HG03442 (cell line): ENCODE data around the gene EDC3.
"Not testable (repeated sequence)": the region's sequence is repeated elsewhere in the genome, so short reads cannot be mapped to it uniquely, and the experiment has no call there.

Experiments used
- ATAC-seq: cut with Tn5 transposase; IDR thresholded peaks from one replicate; pipeline ENCODE4 v1.9.1; 2021; ENCODE audit warnings: mild to moderate bottlenecking, moderate library complexity; ENCODE audit not compliant: unreplicated experiment

Gene EDC3

GRCh38 chr15:74695597-74696397 lies at the start of gene EDC3:
EDC3 (minus strand) TSS chr15:74696024; CDS start chr15:74675124, 20,900 bp downstream.
- ATAC-seq, result peak; percentile 81

DNA sequence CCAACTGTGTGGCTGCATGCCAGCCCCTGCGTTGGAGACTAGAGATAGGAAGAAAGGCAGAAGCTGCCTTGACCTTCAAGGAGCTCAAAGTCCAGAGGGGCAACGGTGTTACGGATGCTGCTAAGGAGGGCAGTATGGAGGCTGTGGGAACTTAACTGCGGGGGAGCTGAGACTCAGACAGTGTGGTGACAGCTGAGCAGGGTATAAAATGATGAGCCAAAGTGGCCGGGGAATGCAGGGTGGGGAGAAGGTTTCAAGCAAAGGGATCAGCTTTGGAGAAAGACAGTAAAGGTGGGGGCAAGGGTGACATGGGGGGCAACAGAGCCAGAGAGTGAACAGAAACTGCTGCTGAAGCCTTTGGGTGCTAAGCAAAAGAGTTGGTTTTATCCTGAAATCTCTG lies 46.6 kb upstream of the EDC3 start:
- no peak for ATAC-seq

- ATAC-seq, result not testable (repeated sequence)
Observed at GRCh38 chr15:74738239-74738638, 42.4 kb upstream of the EDC3 start.

- no peak for ATAC-seq
Observed at GRCh38 chr15:74735305-74735704, 39.5 kb upstream of the EDC3 start.

DNA sequence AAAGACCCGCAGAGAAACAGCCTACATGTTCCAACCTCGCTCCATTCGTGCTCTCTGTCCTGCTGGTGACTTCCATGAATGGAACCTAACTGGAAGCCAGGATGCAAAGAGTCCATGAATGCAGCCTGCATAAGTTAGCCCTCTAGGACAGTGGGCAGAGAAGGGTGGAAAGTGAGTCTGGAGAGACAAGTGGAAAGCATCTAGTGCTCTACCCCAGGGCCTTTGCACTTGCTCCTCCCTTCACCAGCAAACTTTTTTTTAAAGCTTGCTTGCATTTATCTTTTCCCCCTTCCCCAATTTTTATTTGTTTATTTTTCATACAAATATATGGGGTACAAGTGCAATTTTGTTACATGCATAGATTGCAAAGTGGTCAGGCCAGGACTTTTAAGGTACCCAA lies 37.4 kb upstream of the EDC3 start:
- no peak for ATAC-seq

DNA sequence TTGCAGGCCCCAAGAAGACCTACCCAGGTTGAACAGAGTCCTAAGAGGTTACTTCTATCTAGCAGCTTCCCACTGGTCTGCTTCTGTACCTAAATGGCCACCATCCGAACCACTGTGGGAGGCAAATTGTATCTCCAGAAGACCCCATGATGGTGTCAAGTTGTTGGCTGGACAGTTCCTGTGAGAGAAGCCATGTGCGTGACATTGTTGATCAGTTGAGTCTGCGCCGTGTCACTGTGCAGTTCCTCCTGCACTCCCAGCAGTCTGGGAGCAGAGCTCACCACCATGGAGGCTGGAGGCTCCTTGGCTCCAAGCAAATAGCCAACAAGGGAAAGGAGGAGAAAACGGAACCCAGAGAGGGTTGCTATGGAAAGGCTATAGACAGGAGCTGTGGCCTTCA lies 37.0 kb upstream of the EDC3 start:
- ATAC-seq, result no peak

- ATAC-seq, result no peak
Observed at GRCh38 chr15:74730619-74731316, 34.9 kb upstream of the EDC3 start.

DNA sequence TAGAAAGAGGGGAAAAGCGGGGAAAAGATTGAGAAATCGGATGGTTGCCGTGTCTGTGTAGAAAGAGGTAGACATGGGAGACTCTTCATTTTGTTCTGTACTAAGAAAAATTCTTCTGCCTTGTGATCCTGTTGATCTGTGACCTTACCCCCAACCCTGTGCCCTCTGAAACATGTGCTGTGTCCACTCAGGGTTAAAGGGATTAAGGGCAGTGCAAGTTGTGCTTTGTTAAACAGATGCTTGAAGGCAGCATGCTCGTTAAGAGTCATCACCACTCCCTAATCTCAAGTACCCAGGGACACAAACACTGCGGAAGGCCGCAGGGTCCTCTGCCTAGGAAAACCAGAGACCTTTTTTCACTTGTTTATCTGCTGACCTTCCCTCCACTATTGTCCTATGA lies 33.5 kb upstream of the EDC3 start:
- ATAC-seq, result not testable (repeated sequence)

DNA sequence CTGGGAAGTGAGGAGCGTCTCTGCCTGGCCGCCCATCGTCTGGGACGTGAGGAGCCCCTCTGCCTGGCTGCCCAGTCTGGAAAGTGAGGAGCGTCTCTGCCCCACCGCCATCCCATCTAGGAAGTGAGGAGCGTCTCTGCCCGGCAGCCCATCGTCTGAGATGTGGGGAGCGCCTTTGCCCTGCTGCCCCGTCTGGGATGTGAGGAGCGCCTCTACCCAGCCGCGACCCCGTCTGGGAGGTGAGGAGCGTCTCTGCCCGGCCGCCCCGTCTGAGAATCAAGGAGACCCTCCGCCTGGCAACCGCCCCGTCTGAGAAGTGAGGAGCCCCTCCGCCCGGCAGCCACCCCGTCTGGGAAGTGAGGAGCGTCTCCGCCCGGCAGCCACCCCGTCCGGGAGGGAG lies 32.9 kb upstream of the EDC3 start:
- not testable (repeated sequence) for ATAC-seq

DNA sequence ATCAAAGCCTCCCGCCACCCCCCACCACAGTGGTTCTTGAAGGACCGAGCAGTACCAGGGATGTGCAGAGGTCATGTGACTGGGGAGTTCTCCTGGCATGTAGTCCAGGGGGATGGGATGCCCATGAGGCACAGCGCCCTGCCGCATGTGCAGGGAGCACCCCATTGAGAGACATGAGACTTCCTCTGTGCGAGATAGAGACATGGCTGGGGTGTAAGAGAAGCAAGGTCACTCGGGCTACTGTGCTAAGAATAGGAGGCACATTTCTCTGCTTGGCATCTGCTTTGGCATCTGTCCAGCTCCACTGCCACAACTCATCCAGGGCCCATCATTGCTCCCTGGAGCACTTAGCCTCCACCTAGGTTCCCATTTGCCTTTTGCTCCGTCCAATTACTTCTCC lies 31.9 kb upstream of the EDC3 start:
- ATAC-seq, result no peak

GRCh38 chr15:74726774-74727164 lies 30.9 kb upstream of the EDC3 start:
- ATAC-seq, result no peak

GRCh38 chr15:74725845-74726773 lies 30.3 kb upstream of the EDC3 start:
- ATAC-seq, result no peak

DNA sequence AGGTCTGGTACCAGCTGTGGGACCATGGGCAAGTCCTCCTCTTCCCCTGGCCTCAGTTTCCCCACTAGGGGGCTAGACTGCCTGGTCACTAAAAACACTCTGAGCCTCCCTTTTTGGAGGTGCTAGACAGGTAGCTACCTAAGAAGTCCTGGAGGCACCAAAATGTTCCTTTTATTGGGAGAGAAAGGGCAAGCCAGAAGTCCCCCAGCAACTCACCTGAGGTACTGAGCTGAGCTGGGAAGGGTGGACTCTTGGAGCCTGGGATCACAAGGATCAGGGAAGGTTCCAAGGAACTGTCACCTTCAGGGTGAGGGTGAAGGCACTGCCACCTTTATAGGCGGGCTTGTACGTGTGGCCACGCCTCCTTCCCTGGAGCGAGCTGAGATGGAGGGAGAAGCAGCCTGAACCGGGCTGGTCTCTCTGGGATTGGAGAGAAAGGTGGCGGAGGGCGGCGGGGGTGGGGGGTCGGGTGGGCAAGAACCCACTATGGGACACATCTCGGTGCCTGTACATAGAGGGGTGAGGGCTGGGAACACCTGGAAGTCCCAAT lies 29.5 kb upstream of the EDC3 start, which contains the start of gene CYP1A1:
TSS of gene CYP1A1 (minus strand) at position 304 of the 550 bp plus-strand sequence. CDS start 2,431 bp downstream, outside the sequence.
- ATAC-seq, result no peak

GRCh38 chr15:74724570-74725224 lies 28.9 kb upstream of the EDC3 start:
- no peak for ATAC-seq

- no peak for ATAC-seq
Observed at GRCh38 chr15:74723754-74724334, 28.0 kb upstream of the EDC3 start.

GRCh38 chr15:74723187-74723586 lies 27.4 kb upstream of the EDC3 start:
- ATAC-seq, result no peak

DNA sequence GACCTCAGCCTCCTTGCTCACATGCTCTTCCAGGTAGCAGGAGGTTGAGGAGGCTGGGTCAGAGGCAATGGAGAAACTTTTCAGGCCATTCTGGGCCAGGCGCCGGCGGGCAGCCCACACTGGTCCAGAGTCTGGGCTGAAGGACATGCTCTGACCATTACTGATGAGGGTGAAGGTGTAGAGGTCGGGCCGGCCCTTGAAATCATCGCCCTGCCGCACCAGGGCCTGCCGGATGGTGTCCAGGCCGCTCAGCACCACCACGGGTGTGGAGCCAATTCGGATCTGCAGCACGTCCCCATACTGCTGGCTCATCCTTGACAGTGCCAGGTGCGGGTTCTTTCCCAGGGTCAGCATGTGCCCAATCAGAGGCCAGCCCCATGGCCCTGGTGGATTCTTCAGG lies 26.8 kb upstream of the EDC3 start:
- no peak for ATAC-seq

- no peak for ATAC-seq
Observed at GRCh38 chr15:74716651-74717050, 20.8 kb upstream of the EDC3 start.

DNA sequence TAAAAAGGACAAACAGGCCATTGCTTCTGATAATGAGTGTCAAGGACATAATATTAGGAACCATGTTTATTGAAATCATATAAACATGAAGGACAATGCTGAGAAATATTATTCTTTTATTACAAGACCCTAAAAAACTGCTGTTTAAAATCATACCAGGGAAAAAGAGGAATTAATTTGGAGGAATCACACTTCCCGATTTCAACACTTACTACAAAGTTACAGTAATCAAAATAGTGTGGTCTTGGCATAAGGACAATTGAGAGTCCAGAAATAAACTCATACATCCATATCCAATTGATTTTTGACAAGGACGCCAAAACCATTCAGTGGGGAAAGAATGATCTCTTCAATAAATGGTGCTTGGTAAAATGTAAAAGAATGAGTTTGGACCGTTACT lies 16.5 kb upstream of the EDC3 start:
- ATAC-seq, result no peak
